Kidney (tissue), 14 donors: ENCODE measurements around the gene SLC52A1. TPM values are rescaled to one million over a fixed set of nuclear protein-coding genes. Genes with fewer than 3 reads are reported as not detected.

Experiments
- DNase-seq, 5 donors: peaks; one replicate each; pipeline ENCODE4 v3.0.0-alpha.2; 2013 to 2020
- FAIRE-seq: peaks from 2 replicates; lab custom pipeline; 2012; peaks lifted over from hg19 to GRCh38; lab: Jason Lieb, UNC
- H3K27ac ChIP-seq, 2 donors: one replicate each; pipeline ENCODE4 v1.7.0; 2013; ENCODE audit warnings: low read depth in 2 of 2, low read length in 2 of 2, inconsistent platforms in 1 of 2
- H3K27me3 ChIP-seq: one replicate; pipeline ENCODE4 v1.7.1; 2013; ENCODE audit warnings: low read length, inconsistent platforms; ENCODE audit not compliant: control insufficient read depth, insufficient read depth
- H3K36me3 ChIP-seq, 3 donors: one replicate each; pipeline versions ENCODE4 v1.7.0 to v1.7.1; 2013; ENCODE audit warnings: low read length in 3 of 3, control low read depth in 1 of 3, inconsistent platforms in 1 of 3; ENCODE audit not compliant: insufficient read depth in 3 of 3, control insufficient read depth in 2 of 3
- H3K4me1 ChIP-seq, 3 donors: one replicate each; pipeline versions ENCODE4 v1.7.0 to v1.7.1; 2013; ENCODE audit warnings: low read length in 3 of 3, inconsistent platforms in 1 of 3, low read depth in 1 of 3; ENCODE audit not compliant: control insufficient read depth in 2 of 3, insufficient read depth in 2 of 3
- H3K4me3 ChIP-seq, 3 donors: one replicate each; pipeline versions ENCODE4 v1.7.0 to v1.8.1; 2013; ENCODE audit warnings: low read length in 3 of 3, control low read depth in 1 of 3, inconsistent platforms in 1 of 3
- H3K9ac ChIP-seq, 3 donors: one replicate each; pipeline versions ENCODE4 v1.7.0 to v1.7.1; 2013; ENCODE audit warnings: low read length in 3 of 3, control low read depth in 1 of 3, inconsistent platforms in 1 of 3
- H3K9me3 ChIP-seq, 3 donors: one replicate each; pipeline versions ENCODE4 v1.7.0 to v1.7.1; 2013; ENCODE audit warnings: low read length in 3 of 3, control low read depth in 1 of 3, inconsistent platforms in 1 of 3; ENCODE audit not compliant: control insufficient read depth in 2 of 3, insufficient read depth in 1 of 3
- CTCF ChIP-seq: IDR thresholded peaks from 3 replicates; pipeline ENCODE4 v1.5.1; 2012; ENCODE audit warnings: mild to moderate bottlenecking, moderate library complexity, borderline replicate concordance; ENCODE audit not compliant: insufficient read depth; ENCODE audit errors: extremely low read depth
- intact Hi-C: fragments of 100-400 bp; cut with DNase I; formaldehyde crosslinking; loops from one replicate; pipeline ENCODE4 v1.11.1; 2022
- polyA plus RNA-seq: library from polyadenylated mRNA; stranded (reverse); fragments of 350-450 nt; fragmentation: Illumina TruSeq; extraction: RNeasy Lipid Tissue Mini Kit (QIAGEN cat#74804); gene quantifications from one replicate; pipeline ENCODE4 v1.2.3, GENCODE V29; 2014; ENCODE audit warnings: low read depth, low replicate concordance; ENCODE audit not compliant: insufficient read depth
- total RNA-seq: library from RNA; stranded (reverse); fragmentation: NEBNext Ultra II Directional; extraction: Animal tissue kit (Norgen Biotek cat#: 25700); gene quantifications from one replicate; pipeline ENCODE4 v1.2.1, GENCODE V29; 2021
- donor health status: control.
- donor health status: control.
- donor health status: control.
- donor health status: control.
- donor health status: control.
- donor health status: DM: yes; HTN: yes; CAD: no.
- donor health status: Normal renal cell carcinoma (clear cell type).

Gene SLC52A1
- total and polyA plus RNA-seq, 2 donors from 2014 or later, result 0.19 to 0.90 TPM

- Histone ChIP-seq H3K4me1 (no peaks in the 10 kb centered on the region), H3K27me3 (no peaks in the 10 kb centered on the region), H3K27ac (no peak overlapping the region), H3K9me3 (no peaks in the 10 kb centered on the region), H3K4me3 (no peak overlapping the region), H3K9ac (no peak overlapping the region), H3K36me3 (no peaks in the 10 kb centered on the region)
- no peak for TF ChIP-seq CTCF
- DNase-seq (no peak), FAIRE-seq (no peak)
- intact Hi-C loops, result no loop called here
These were observed 7.3 kb downstream of the SLC52A1 start for GRCh38 chr17:5027916-5028315.

- intact Hi-C loops, result no loop called here
- H3K36me3 ChIP-seq, result peaks cover 0 to 2% (median 0%) of the 10 kb centered on the region in 3 donors
- FAIRE-seq (no peak), DNase-seq (no peak)
- H3K27ac ChIP-seq, result no peak overlapping the region
- no peaks in the 10 kb centered on the region for H3K4me1 ChIP-seq
- no peak overlapping the region for H3K9ac ChIP-seq
- no peak for TF ChIP-seq CTCF
- H3K4me3 ChIP-seq, result no peak overlapping the region
- H3K9me3 ChIP-seq, result no peaks in the 10 kb centered on the region
- no peaks in the 10 kb centered on the region for H3K27me3 ChIP-seq
These were observed 7.9 kb downstream of the SLC52A1 start for GRCh38 chr17:5027299-5027698.

GRCh38 chr17:5024604-5025003, 10.6 kb downstream of the SLC52A1 start:
- Histone ChIP-seq H3K9me3 (no peaks in the 10 kb centered on the region), H3K36me3 (peaks cover 0 to 12% (median 7%) of the 10 kb centered on the region in 3 donors), H3K4me3 (no peak overlapping the region), H3K27me3 (no peaks in the 10 kb centered on the region), H3K4me1 (no peaks in the 10 kb centered on the region), H3K9ac (no peak overlapping the region), H3K27ac (no peak overlapping the region)
- intact Hi-C loops, result no loop called here
- TF ChIP-seq CTCF, result no peak
- FAIRE-seq (no peak), DNase-seq (no peak)

GRCh38 chr17:5023588-5024147, 11.6 kb downstream of the SLC52A1 start:
- no peak for FAIRE-seq
- DNase-seq, result no peak
- Histone ChIP-seq H3K9ac (no peak overlapping the region), H3K27me3 (no peaks in the 10 kb centered on the region), H3K9me3 (no peaks in the 10 kb centered on the region), H3K4me1 (no peaks in the 10 kb centered on the region), H3K36me3 (peaks cover 0 to 18% (median 11%) of the 10 kb centered on the region in 3 donors), H3K4me3 (no peak overlapping the region), H3K27ac (no peak overlapping the region)
- TF ChIP-seq CTCF, result no peak
- intact Hi-C loops, result no loop called here
